ENCODE data around the gene MEPE. TPM values are rescaled to one million over a fixed set of nuclear protein-coding genes. Genes with fewer than 3 reads are reported as not detected.

Gene MEPE
- total and polyA plus RNA-seq, 10 donors = not detected

GRCh38 chr4:87851953-87852352, 19.2 kb downstream of the MEPE start:
- intact Hi-C loops (cut with DNase I; ENCODE audit: low total_unique reads) = loop anchor here (5.0 kb wide), 1 partner anchor 125 kb away; the partner anchor contains the start of gene SPP1
- 65 to 86% (median 71%) methylated on average over 4 of the region's 4 CpGs for WGBS, 5 donors

GRCh38 chr4:87853108-87853507, 20.3 kb downstream of the MEPE start:
- peaks cover 0 to 38% (median 21%) of the 10 kb centered on the region in 6 donors for H3K4me1 ChIP-seq
- no peak for TF ChIP-seq POLR2AphosphoS5 (IDR thresholded peaks at IDR 0.05)
- peak in 7 of 11 experiments; percentile 15 to 50 (median 43) for TF ChIP-seq CTCF (IDR thresholded peaks at IDR 0.05 in 8 of 11, conservative IDR thresholded peaks at IDR 0.05 in 3 of 11)
- H3K9me3 ChIP-seq = no peaks in the 10 kb centered on the region
- H3K36me3 ChIP-seq = no peaks in the 10 kb centered on the region
- 0 to 3% (median 2%) methylated on average over 3 of the region's 3 CpGs for WGBS, 5 donors
- H3K4me3 ChIP-seq = no peak overlapping the region
- H3K27me3 ChIP-seq (replicated peaks in 1 of 7) = no peaks in the 10 kb centered on the region
- DNase-seq = no peak
- intact Hi-C loops (cut with DNase I; ENCODE audit: low total_unique reads) = loop anchor here (5.0 kb wide), 1 partner anchor 124 kb away; the partner anchor contains the start of gene SPP1
- H3K27ac ChIP-seq = no peak overlapping the region

More at GRCh38 chr4:87851953-87852352, 19.2 kb downstream of the MEPE start:
- peaks cover 0 to 11% (median 0%) of the 10 kb centered on the region in 7 donors for H3K27me3 ChIP-seq (replicated peaks in 1 of 7)
- no peak for DNase-seq
- no peaks in the 10 kb centered on the region for H3K36me3 ChIP-seq
- TF ChIP-seq POLR2A (IDR thresholded peaks at IDR 0.05) = no peak
- no peak for TF ChIP-seq POLR2AphosphoS5 (IDR thresholded peaks at IDR 0.05)
- TF ChIP-seq CTCF (IDR thresholded peaks at IDR 0.05 in 8 of 11, conservative IDR thresholded peaks at IDR 0.05 in 3 of 11) = no peak
- no peaks in the 10 kb centered on the region for H3K9me3 ChIP-seq
- no peak overlapping the region for H3K4me3 ChIP-seq
- H3K27ac ChIP-seq = peak overlapping the region in 3 of 8 donors; percentile 43 to 84 (median 74)
- peaks cover 0 to 38% (median 21%) of the 10 kb centered on the region in 6 donors for H3K4me1 ChIP-seq

GRCh38 chr4:87853891-87854290, 21.1 kb downstream of the MEPE start:
- intact Hi-C loops (cut with DNase I; ENCODE audit: low total_unique reads) = loop anchor here (5.0 kb wide), 1 partner anchor 123 kb away; the partner anchor contains the start of gene SPP1
- no peak overlapping the region for H3K27ac ChIP-seq
- H3K4me3 ChIP-seq = no peak overlapping the region
- H3K27me3 ChIP-seq (replicated peaks in 1 of 7) = no peaks in the 10 kb centered on the region
- H3K4me1 ChIP-seq = peaks cover 0 to 35% (median 16%) of the 10 kb centered on the region in 6 donors
- TF ChIP-seq CTCF (IDR thresholded peaks at IDR 0.05 in 8 of 11, conservative IDR thresholded peaks at IDR 0.05 in 3 of 11) (no peak), POLR2AphosphoS5 (IDR thresholded peaks at IDR 0.05) (no peak), POLR2A (IDR thresholded peaks at IDR 0.05) (no peak)
- no peaks in the 10 kb centered on the region for H3K9me3 ChIP-seq
- DNase-seq = no peak
- no peaks in the 10 kb centered on the region for H3K36me3 ChIP-seq

- no peak for DNase-seq
- WGBS, 5 donors = 30 to 48% (median 42%) methylated on average over 3 to 8 of the region's 8 CpGs
- Histone ChIP-seq H3K36me3 (no peaks in the 10 kb centered on the region), H3K4me3 (no peak overlapping the region), H3K4me1 (peaks cover 0 to 19% (median 5%) of the 10 kb centered on the region in 6 donors), H3K9me3 (no peaks in the 10 kb centered on the region), H3K27ac (no peak overlapping the region), H3K27me3 (replicated peaks in 1 of 7) (no peaks in the 10 kb centered on the region)
- TF ChIP-seq CTCF (IDR thresholded peaks at IDR 0.05 in 8 of 11, conservative IDR thresholded peaks at IDR 0.05 in 3 of 11) = no peak
- no peak for TF ChIP-seq POLR2AphosphoS5 (IDR thresholded peaks at IDR 0.05)
- TF ChIP-seq POLR2A (IDR thresholded peaks at IDR 0.05) = no peak
- intact Hi-C loops (cut with DNase I; ENCODE audit: low total_unique reads) = no loop called here
Observed at GRCh38 chr4:87855559-87855958, 22.8 kb downstream of the MEPE start.

All from spleen (tissue), 11 donors.